Tibial nerve (tissue), 4 donors: ENCODE data around the gene SPINT3.

Experiments
- EP300 ChIP-seq, 2 donors: sonication (generic); formaldehyde crosslinking; IDR thresholded peaks; one replicate each; pipeline ENCODE4 v1.6.1; 2017; ENCODE audit warnings: antibody characterized with exemption in 2 of 2, mild to moderate bottlenecking in 1 of 2
- POLR2A ChIP-seq, 2 donors: fragments of 450-650 bp; IDR thresholded peaks; one replicate each; pipeline ENCODE4 v1.6.1; 2017; ENCODE audit warnings: antibody characterized with exemption in 2 of 2, mild to moderate bottlenecking in 2 of 2, moderate library complexity in 2 of 2
- TF ChIP-seq, protein P1 (sequence below), 5 experiments: fragments of 200-600 bp in 3 of 5; fragments of 450-650 bp in 2 of 5; sonication (generic) in 3 of 5; IDR thresholded peaks; one replicate each; pipeline ENCODE4 v1.5.1; 2016 to 2019; ENCODE audit warnings: antibody characterized with exemption in 5 of 5, mild to moderate bottlenecking in 3 of 5, moderate library complexity in 2 of 5

DNA sequence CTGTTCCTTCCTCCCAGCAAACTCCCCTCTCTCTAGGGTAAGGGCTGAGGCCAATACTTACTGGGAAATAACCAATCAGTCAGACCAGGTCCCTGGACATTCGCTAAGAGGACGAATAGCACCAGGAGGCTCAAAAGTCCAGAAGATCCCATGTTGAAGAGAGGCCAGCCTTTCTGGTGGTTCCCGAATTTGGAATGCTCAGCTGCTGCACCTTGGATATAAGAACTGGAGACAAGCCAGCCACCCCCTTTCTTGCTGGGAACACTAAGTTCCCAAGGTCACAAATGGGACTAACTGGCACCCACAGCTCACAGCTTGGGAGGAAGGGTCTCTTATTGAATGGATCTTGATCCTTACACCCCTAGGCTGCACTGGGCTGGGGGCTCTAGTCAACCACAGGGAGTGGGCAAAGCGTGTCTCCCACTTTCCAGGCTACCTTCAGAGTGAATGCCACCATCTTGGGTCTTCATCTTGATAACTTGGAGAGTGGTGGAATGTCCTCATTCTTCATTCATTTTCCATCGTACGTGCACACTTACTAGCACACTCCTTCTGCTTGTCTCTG, 31.9 kb upstream of the SPINT3 start, which contains the start of gene EPPIN:
- TF ChIP-seq, protein P1, sequence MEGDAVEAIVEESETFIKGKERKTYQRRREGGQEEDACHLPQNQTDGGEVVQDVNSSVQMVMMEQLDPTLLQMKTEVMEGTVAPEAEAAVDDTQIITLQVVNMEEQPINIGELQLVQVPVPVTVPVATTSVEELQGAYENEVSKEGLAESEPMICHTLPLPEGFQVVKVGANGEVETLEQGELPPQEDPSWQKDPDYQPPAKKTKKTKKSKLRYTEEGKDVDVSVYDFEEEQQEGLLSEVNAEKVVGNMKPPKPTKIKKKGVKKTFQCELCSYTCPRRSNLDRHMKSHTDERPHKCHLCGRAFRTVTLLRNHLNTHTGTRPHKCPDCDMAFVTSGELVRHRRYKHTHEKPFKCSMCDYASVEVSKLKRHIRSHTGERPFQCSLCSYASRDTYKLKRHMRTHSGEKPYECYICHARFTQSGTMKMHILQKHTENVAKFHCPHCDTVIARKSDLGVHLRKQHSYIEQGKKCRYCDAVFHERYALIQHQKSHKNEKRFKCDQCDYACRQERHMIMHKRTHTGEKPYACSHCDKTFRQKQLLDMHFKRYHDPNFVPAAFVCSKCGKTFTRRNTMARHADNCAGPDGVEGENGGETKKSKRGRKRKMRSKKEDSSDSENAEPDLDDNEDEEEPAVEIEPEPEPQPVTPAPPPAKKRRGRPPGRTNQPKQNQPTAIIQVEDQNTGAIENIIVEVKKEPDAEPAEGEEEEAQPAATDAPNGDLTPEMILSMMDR (IDR thresholded peaks at IDR 0.05) = no peak
- TF ChIP-seq POLR2A (IDR thresholded peaks at IDR 0.05) (no peak), EP300 (IDR thresholded peaks at IDR 0.05) (no peak)
